ENCODE measurements around the gene ZNF385B. TPM values are rescaled to one million over a fixed set of nuclear protein-coding genes. Genes with fewer than 3 reads are reported as not detected.

ZNF385B gene
- total and polyA plus RNA-seq, 4 donors, result 3.0 to 7.2 (median 3.9) TPM

DNA sequence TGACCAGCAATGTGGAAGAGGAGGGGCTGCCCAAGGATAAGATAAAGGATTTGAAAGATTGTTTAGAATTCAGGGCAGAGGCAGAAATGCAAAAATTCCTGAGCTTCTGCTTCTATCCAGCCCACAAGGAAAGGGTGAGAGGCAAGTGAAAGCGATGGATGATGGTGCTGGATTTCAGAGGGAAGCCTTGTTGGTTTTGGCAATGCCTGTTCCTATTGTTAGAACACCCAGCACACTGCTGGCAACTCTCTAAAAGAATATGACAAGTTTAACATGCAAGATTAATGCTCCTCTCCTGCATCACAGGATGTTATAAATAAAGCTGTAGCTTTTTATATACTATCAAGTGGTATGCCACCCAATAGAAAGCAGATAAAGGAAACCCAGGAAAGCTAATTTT is 92.6 kb downstream of the ZNF385B start:
- no peaks in the 10 kb centered on the region for H3K4me1 ChIP-seq (ENCODE audit: control insufficient read depth in 4 of 4, insufficient read depth in 4 of 4, low read length in 3 of 4)
- no peak overlapping the region for H3K9ac ChIP-seq (ENCODE audit: low read depth in 1 of 2, low read length in 2 of 2)
- H3K27ac ChIP-seq (ENCODE audit: low read depth in 1 of 2, low read length in 2 of 2), result no peak overlapping the region
- H3K36me3 ChIP-seq (ENCODE audit: control insufficient read depth in 4 of 4, insufficient read depth in 3 of 4, low read depth in 1 of 4, low read length in 3 of 4), result peaks cover 0 to 3% (median under 1%) of the 10 kb centered on the region in 4 donors
- no peaks in the 10 kb centered on the region for H3K27me3 ChIP-seq (ENCODE audit: control insufficient read depth in 4 of 4, insufficient read depth in 4 of 4, low read length in 3 of 4)
- TF ChIP-seq RAD21 (IDR thresholded peaks at IDR 0.05) (no peak), SP1 (IDR thresholded peaks at IDR 0.05) (no peak), MAX (IDR thresholded peaks at IDR 0.05) (no peak), YY1 (IDR thresholded peaks at IDR 0.05) (no peak), EGR1 (IDR thresholded peaks at IDR 0.05; ENCODE audit: low read depth in 2 of 2) (no peak), NR2F2 (IDR thresholded peaks at IDR 0.05) (no peak), FOXA1 (IDR thresholded peaks at IDR 0.05) (no peak), CTCF (IDR thresholded peaks at IDR 0.05; ENCODE audit: low read depth, low read length, missing input control) (no peak), GABPA (IDR thresholded peaks at IDR 0.05 in 1 of 2, conservative IDR thresholded peaks at IDR 0.05 in 1 of 2) (no peak), RXRA (IDR thresholded peaks at IDR 0.05) (no peak)
- TF ChIP-seq, protein P1, sequence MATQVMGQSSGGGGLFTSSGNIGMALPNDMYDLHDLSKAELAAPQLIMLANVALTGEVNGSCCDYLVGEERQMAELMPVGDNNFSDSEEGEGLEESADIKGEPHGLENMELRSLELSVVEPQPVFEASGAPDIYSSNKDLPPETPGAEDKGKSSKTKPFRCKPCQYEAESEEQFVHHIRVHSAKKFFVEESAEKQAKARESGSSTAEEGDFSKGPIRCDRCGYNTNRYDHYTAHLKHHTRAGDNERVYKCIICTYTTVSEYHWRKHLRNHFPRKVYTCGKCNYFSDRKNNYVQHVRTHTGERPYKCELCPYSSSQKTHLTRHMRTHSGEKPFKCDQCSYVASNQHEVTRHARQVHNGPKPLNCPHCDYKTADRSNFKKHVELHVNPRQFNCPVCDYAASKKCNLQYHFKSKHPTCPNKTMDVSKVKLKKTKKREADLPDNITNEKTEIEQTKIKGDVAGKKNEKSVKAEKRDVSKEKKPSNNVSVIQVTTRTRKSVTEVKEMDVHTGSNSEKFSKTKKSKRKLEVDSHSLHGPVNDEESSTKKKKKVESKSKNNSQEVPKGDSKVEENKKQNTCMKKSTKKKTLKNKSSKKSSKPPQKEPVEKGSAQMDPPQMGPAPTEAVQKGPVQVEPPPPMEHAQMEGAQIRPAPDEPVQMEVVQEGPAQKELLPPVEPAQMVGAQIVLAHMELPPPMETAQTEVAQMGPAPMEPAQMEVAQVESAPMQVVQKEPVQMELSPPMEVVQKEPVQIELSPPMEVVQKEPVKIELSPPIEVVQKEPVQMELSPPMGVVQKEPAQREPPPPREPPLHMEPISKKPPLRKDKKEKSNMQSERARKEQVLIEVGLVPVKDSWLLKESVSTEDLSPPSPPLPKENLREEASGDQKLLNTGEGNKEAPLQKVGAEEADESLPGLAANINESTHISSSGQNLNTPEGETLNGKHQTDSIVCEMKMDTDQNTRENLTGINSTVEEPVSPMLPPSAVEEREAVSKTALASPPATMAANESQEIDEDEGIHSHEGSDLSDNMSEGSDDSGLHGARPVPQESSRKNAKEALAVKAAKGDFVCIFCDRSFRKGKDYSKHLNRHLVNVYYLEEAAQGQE (IDR thresholded peaks at IDR 0.05), result no peak
- no peak overlapping the region for H3K4me3 ChIP-seq (ENCODE audit: low read depth in 1 of 3, low read length in 3 of 3)
- no peaks in the 10 kb centered on the region for H3K9me3 ChIP-seq (ENCODE audit: control insufficient read depth in 4 of 4, low read length in 3 of 4)
- no peak for DNase-seq (ENCODE audit: low spot score)
- WGBS, result 84% methylated on average over 1 of the region's 1 CpG

GRCh38 chr2:179765666-179766065 is 95.7 kb downstream of the ZNF385B start:
- no peak overlapping the region for H3K4me3 ChIP-seq (ENCODE audit: low read depth in 1 of 3, low read length in 3 of 3)
- H3K36me3 ChIP-seq (ENCODE audit: control insufficient read depth in 4 of 4, insufficient read depth in 3 of 4, low read depth in 1 of 4, low read length in 3 of 4), result peaks cover 0 to 3% (median under 1%) of the 10 kb centered on the region in 4 donors
- no peak overlapping the region for H3K9ac ChIP-seq (ENCODE audit: low read depth in 1 of 2, low read length in 2 of 2)
- DNase-seq (ENCODE audit: low spot score), result no peak
- TF ChIP-seq TAF1 (conservative IDR thresholded peaks at IDR 0.05), result no peak
- no peak for TF ChIP-seq RXRA (IDR thresholded peaks at IDR 0.05)
- TF ChIP-seq ZBTB33 (IDR thresholded peaks at IDR 0.05), result no peak
- TF ChIP-seq NR2F2 (IDR thresholded peaks at IDR 0.05), result no peak
- no peak for TF ChIP-seq FOXA2 (IDR thresholded peaks at IDR 0.05)
- TF ChIP-seq, protein P2, sequence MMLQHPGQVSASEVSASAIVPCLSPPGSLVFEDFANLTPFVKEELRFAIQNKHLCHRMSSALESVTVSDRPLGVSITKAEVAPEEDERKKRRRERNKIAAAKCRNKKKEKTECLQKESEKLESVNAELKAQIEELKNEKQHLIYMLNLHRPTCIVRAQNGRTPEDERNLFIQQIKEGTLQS (IDR thresholded peaks at IDR 0.05), result no peak
- TF ChIP-seq JUND (IDR thresholded peaks at IDR 0.05), result no peak
- no peak for TF ChIP-seq MAX (IDR thresholded peaks at IDR 0.05)
- TF ChIP-seq RAD21 (IDR thresholded peaks at IDR 0.05), result no peak
- TF ChIP-seq FOXA1 (IDR thresholded peaks at IDR 0.05), result no peak
- TF ChIP-seq YY1 (IDR thresholded peaks at IDR 0.05), result no peak
- TF ChIP-seq EGR1 (IDR thresholded peaks at IDR 0.05; ENCODE audit: low read depth in 2 of 2), result no peak
- 86% methylated on average over 2 of the region's 2 CpGs for WGBS
- H3K27ac ChIP-seq (ENCODE audit: low read depth in 1 of 2, low read length in 2 of 2), result no peak overlapping the region
- H3K27me3 ChIP-seq (ENCODE audit: control insufficient read depth in 4 of 4, insufficient read depth in 4 of 4, low read length in 3 of 4), result no peaks in the 10 kb centered on the region
- peaks cover 0 to 1% (median 0%) of the 10 kb centered on the region in 4 donors for H3K9me3 ChIP-seq (ENCODE audit: control insufficient read depth in 4 of 4, low read length in 3 of 4)
- H3K4me1 ChIP-seq (ENCODE audit: control insufficient read depth in 4 of 4, insufficient read depth in 4 of 4, low read length in 3 of 4), result no peaks in the 10 kb centered on the region
